A673 (cell line): Measurements from ENCODE around the gene TFDP3.

Experiments used
- CTCF ChIP-seq: fragments of 300-800, 200-600 bp; sonication (generic); conservative IDR thresholded peaks from 2 replicates; pipeline ENCODE4 v1.5.1; 2017; ENCODE audit warnings: low read depth, mild to moderate bottlenecking, antibody characterized with exemption, low read length, moderate library complexity, mixed read lengths
- EZH2 ChIP-seq: fragments of 200-600 bp; sonication (generic); IDR thresholded peaks from 2 replicates; pipeline ENCODE4 v1.6.1; 2017; ENCODE audit warnings: borderline replicate concordance, low read depth, mild to moderate bottlenecking, mixed read lengths, antibody characterized with exemption, low read length; ENCODE audit not compliant: poor library complexity, severe bottlenecking

GRCh38 chrX:133177202-133177601 lies 41.0 kb downstream of the TFDP3 start:
- TF ChIP-seq CTCF (no peak), EZH2 (no peak)
